ENCODE results near the gene PSMB4. TPM values are rescaled to one million over a fixed set of nuclear protein-coding genes. Genes with fewer than 3 reads are reported as not detected.
A peak's percentile ranks its signal among the peaks of the same experiment; 100 is the strongest.
"Not testable (repeated sequence)": the region's sequence is repeated elsewhere in the genome, so short reads cannot be mapped to it uniquely, and the experiment has no call there.

The PSMB4 gene
- polyA plus RNA-seq (ENCODE audit: insufficient read depth in 1 of 5, insufficient read length in 5 of 5, low replicate concordance in 1 of 5) = 100 to 1,000 TPM; 201 to 248 (median 223) TPM
- long read RNA-seq, donor 1, transcript PSMB4-201 (7 exons, 964 nt) = major isoform, 204 of 439 reads
- long read RNA-seq, donor 1, transcript PSMB4-204 (2 exons, 2,067 nt) = minor isoform, 24 of 439 reads
- long read RNA-seq, donor 1, transcript PSMB4-206 (3 exons, 986 nt) = minor isoform, 11 of 439 reads
- long read RNA-seq, donor 1, transcript PSMB4-202 (3 exons, 665 nt) = minor isoform, 14 of 439 reads
- long read RNA-seq, donor 1, partial matches to known transcripts = 163 of 439 reads
- long read RNA-seq, donor 1, other reads (novel, unspliced or antisense) = 17 of 439 reads
- long read RNA-seq, donor 2, transcript PSMB4-201 (7 exons, 964 nt) = major isoform, 73 of 217 reads
- long read RNA-seq, donor 2, transcript PSMB4-204 (2 exons, 2,067 nt) = minor isoform, 11 of 217 reads
- long read RNA-seq, donor 2, transcript PSMB4-202 (3 exons, 665 nt) = minor isoform, 14 of 217 reads
- long read RNA-seq, donor 2, partial matches to known transcripts = 115 of 217 reads
- long read RNA-seq, donor 2, other reads (novel, unspliced or antisense) = 0 of 217 reads
- long read RNA-seq, donor 3, transcript PSMB4-202 (3 exons, 665 nt) = minor isoform, 23 of 395 reads
- long read RNA-seq, donor 3, transcript PSMB4-204 (2 exons, 2,067 nt) = minor isoform, 22 of 395 reads
- long read RNA-seq, donor 3, transcript PSMB4-201 (7 exons, 964 nt) = major isoform, 214 of 395 reads
- long read RNA-seq, donor 3, transcript PSMB4-206 (3 exons, 986 nt) = minor isoform, 14 of 395 reads
- long read RNA-seq, donor 3, partial matches to known transcripts = 109 of 395 reads
- long read RNA-seq, donor 3, other reads (novel, unspliced or antisense) = 12 of 395 reads
- long read RNA-seq, donor 4, transcript PSMB4-204 (2 exons, 2,067 nt) = minor isoform, 11 of 211 reads
- long read RNA-seq, donor 4, transcript PSMB4-201 (7 exons, 964 nt) = major isoform, 81 of 211 reads
- long read RNA-seq, donor 4, transcript PSMB4-206 (3 exons, 986 nt) = minor isoform, 6 of 211 reads
- long read RNA-seq, donor 4, transcript PSMB4-202 (3 exons, 665 nt) = minor isoform, 22 of 211 reads
- long read RNA-seq, donor 4, partial matches to known transcripts = 86 of 211 reads
- long read RNA-seq, donor 4, other reads (novel, unspliced or antisense) = 5 of 211 reads
- long read RNA-seq, donor 5, transcript PSMB4-202 (3 exons, 665 nt) = minor isoform, 16 of 401 reads
- long read RNA-seq, donor 5, transcript PSMB4-207 (4 exons, 811 nt) = minor isoform, 7 of 401 reads
- long read RNA-seq, donor 5, transcript PSMB4-201 (7 exons, 964 nt) = major isoform, 150 of 401 reads
- long read RNA-seq, donor 5, transcript PSMB4-204 (2 exons, 2,067 nt) = minor isoform, 19 of 401 reads
- long read RNA-seq, donor 5, partial matches to known transcripts = 205 of 401 reads
- long read RNA-seq, donor 5, other reads (novel, unspliced or antisense) = 0 of 401 reads
- long read RNA-seq, donor 6, transcript PSMB4-206 (3 exons, 986 nt) = minor isoform, 5 of 544 reads
- long read RNA-seq, donor 6, transcript PSMB4-201 (7 exons, 964 nt) = major isoform, 144 of 544 reads
- long read RNA-seq, donor 6, transcript PSMB4-202 (3 exons, 665 nt) = minor isoform, 7 of 544 reads
- long read RNA-seq, donor 6, transcript PSMB4-204 (2 exons, 2,067 nt) = minor isoform, 22 of 544 reads
- long read RNA-seq, donor 6, partial matches to known transcripts = 351 of 544 reads
- long read RNA-seq, donor 6, other reads (novel, unspliced or antisense) = 9 of 544 reads
- long read RNA-seq, donor 7, transcript PSMB4-201 (7 exons, 964 nt) = major isoform, 183 of 490 reads
- long read RNA-seq, donor 7, transcript PSMB4-206 (3 exons, 986 nt) = minor isoform, 14 of 490 reads
- long read RNA-seq, donor 7, transcript PSMB4-202 (3 exons, 665 nt) = minor isoform, 5 of 490 reads
- long read RNA-seq, donor 7, transcript PSMB4-204 (2 exons, 2,067 nt) = minor isoform, 41 of 490 reads
- long read RNA-seq, donor 7, partial matches to known transcripts = 225 of 490 reads
- long read RNA-seq, donor 7, other reads (novel, unspliced or antisense) = 20 of 490 reads
- long read RNA-seq, donor 8, transcript PSMB4-204 (2 exons, 2,067 nt) = minor isoform, 9 of 159 reads
- long read RNA-seq, donor 8, transcript PSMB4-206 (3 exons, 986 nt) = minor isoform, 12 of 159 reads
- long read RNA-seq, donor 8, transcript PSMB4-202 (3 exons, 665 nt) = minor isoform, 8 of 159 reads
- long read RNA-seq, donor 8, transcript PSMB4-201 (7 exons, 964 nt) = major isoform, 67 of 159 reads
- long read RNA-seq, donor 8, partial matches to known transcripts = 59 of 159 reads
- long read RNA-seq, donor 8, other reads (novel, unspliced or antisense) = 0 of 159 reads

DNA sequence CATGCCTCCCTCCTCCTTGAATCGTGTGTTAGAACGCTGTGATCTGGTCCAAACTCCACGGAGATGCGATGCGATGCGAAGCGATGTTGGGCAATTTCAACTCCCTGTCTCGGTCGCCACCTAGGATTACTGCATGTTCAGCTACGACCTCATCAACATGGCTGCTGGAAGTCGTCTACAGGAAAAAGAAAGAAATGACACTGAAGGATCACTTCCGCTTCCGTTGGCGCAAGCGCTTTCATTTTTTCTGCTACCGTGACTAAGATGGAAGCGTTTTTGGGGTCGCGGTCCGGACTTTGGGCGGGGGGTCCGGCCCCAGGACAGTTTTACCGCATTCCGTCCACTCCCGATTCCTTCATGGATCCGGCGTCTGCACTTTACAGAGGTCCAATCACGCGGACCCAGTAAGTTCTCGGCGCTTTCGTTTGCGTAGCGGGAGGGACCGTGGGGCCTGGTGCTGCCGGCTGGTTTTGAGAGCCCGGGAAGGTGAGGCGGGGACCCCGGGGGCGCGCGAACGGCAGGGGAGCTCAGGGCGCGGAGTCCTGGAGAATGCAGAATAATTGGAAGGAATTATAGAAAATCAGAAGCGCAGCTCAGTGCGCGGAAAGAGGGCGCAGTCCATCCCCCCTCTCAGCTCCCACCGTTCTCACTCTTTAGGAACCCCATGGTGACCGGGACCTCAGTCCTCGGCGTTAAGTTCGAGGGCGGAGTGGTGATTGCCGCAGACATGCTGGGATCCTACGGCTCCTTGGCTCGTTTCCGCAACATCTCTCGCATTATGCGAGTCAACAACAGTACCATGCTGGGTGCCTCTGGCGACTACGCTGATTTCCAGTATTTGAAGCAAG lies at the start of gene PSMB4:
PSMB4 (plus strand) TSS at position 250 of the 848 bp plus-strand sequence; CDS start at position 265, 15 bp downstream.
- peak; percentile 93 to 95 for DNase-seq

DNA sequence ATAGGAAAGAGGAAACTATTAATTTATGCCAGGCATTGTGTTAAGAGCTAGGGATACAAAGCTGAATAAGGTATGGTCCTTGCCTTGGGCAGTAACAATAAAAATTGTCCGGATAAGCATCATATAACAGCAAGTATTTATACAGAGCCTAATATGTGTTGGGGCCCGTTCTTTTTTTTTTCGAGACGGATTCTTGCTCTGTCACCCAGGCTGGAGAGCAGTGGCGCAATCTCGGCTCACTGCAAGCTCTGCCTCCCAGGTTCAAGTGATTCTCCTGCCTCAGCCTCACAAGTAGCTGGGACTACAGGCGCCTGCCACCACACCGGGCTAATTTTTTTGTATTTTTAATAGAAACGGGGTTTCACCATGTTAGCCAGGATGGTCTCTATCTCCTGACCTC lies 49.0 kb upstream of the PSMB4 start:
- DNase-seq = not testable (repeated sequence)

DNA sequence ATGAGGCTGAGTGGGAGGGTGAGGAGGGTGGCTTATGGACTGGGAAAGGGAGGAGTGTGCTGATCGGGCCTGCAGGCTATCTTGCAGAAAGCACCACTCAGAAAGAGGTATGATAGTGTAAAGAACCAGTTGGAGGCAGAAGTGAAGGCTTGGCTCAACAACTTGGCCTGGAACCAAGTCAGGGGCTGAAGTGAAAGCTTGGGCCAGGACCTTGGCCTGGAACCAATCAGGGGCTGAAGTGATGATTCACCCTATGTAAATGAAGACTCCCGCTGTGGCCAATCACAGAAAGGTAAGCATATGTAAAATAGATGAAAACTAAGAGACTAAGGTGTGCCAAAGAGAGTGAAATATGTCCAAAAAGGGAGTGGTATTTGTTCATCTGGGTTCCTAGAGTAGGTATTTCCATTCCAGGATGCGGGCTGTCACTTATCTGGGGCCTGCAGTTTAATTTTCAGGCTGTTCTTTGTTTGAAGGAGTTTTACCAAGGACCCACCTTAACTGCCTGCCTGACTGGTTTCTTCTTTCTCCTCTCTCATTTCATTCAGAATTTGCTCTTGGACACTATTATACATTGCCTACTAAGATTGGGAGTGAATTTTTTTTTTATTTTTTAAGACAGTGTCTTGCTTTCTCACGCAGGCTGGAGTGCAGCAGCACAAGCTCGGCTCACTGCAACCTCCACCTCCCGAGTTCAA lies 47.2 kb upstream of the PSMB4 start:
- no peak for DNase-seq

DNA sequence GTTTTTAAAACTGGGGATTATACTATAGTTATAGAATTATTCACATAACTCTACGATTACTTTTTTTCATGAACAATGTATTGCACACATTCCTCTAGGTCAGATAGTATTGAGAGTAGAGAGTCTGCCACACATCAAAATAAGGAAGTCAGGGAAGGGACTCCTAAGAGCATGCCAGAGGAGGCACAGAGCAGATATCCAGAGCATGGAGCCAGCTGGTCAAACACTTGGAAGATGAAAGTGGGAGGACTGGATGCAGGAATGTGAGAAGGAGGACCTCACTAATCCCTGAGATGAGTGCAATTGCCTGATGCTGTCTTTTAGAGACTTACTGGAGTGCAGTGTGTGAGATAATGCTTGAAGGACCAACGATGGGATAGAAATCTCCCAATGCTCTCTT lies 42.7 kb upstream of the PSMB4 start:
- no peak for DNase-seq

DNA sequence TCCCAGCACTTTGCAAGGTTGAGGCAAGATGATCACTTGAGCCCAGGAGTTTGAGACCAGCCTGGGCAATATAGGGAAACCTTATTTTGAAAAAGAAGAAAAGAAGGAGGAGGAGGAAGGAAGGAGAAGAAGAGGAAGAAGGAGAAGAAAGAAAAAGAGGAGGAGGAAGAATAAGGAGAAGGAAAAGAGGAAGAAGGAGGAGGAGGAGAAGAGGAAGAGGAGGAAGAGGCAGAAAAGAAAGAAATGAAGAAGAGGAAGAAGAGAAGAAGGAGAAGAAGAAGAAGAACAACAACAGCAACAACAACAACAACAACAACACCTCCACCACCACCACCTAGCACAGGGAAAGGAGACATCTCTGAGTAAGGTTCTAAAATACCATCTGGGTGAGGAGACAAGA lies 37.5 kb upstream of the PSMB4 start:
- DNase-seq = no peak

DNA sequence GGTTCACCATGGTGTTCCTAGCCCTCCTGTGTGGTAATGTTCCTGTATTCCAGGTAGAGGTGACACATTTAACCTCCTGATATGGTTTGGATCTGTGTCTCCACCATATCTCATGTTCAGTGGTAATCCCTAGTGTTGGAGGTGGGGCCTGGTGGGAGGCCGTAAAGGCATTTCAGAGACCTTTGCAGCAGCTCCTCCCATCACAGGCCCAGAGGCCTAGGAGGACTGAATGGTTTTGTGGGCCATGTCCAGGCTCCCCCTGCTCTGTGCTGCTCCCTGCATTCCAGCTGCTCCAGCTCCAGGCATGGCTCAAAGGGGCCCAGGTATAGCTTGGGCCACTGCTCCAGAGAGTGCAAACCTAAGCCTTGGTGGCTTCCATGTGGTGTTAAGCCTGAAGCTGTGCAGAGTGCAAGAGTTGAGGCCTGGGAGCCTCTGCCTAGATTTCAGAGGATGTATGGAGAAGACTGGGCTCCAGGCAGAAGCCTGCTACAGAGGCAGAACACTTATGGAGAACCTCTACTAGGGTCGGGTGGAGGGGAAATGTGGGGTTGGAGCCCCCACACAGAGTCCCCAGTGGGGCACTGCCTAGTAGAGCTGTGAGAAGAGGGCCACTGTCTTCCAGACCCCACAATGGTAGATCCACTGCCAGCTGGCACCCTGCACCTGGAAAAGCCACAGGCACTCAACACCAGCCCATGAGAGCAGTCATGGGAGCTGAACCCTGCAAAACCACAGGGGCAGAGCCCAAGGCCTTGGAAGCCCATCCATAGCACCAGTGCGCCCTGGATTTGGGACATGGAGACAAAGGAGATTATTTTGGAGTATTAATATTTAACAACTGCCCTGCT lies 36.8 kb upstream of the PSMB4 start:
- DNase-seq = no peak

DNA sequence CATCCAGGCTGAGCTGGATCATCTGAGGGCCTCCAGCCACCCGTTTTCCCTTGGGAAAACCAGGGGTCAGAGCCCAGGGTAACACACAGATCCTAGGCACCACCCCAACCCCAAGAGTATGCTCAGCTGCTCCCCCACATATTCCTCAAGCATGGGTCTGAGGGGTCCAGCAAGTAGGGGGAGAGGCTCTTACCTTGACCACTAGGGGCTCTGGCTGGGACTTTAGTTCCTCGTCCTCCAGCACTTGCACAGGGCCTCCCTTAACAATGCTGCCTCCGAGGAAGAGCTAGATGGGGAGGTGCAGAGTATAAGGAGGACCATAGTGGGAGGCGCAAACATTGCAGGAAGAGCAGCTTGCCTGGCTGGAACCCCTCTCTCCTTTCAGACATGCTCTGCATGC lies 34.4 kb upstream of the PSMB4 start:
- DNase-seq = no peak

DNA sequence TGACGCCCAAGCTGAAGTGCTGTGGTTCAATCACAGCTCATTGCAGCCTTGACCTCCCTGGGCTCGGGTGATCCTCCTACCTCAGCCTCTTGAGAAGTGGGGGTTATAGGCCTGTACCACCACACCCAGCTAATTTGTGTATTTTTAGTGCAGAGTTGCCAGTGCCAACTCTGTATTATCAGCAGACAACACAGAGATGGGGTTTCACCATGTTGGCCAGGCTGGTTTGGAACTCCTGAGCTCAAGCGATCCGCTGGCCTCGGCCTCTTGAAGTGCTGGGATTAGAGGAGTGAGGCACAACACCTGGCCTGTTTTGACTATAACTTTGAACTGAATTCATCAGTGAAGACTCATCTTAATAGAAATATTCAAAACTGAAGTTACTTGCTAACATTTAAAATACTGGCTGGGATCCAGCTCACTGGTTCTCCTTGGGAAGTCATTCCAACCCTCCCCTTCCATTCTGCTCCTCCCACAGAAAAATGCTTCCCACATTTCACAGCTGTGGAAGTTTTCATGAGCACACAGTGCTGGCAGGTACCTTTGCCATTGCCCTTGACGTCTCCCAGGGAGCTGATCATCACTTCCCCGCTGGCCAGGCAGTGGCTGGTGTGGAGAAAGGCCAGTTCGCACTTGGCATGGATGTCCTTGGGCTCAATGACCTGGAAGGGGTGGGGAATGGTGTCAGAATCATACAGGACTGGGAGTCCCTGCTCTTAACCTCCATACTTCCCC lies 31.5 kb upstream of the PSMB4 start:
- DNase-seq = no peak

DNA sequence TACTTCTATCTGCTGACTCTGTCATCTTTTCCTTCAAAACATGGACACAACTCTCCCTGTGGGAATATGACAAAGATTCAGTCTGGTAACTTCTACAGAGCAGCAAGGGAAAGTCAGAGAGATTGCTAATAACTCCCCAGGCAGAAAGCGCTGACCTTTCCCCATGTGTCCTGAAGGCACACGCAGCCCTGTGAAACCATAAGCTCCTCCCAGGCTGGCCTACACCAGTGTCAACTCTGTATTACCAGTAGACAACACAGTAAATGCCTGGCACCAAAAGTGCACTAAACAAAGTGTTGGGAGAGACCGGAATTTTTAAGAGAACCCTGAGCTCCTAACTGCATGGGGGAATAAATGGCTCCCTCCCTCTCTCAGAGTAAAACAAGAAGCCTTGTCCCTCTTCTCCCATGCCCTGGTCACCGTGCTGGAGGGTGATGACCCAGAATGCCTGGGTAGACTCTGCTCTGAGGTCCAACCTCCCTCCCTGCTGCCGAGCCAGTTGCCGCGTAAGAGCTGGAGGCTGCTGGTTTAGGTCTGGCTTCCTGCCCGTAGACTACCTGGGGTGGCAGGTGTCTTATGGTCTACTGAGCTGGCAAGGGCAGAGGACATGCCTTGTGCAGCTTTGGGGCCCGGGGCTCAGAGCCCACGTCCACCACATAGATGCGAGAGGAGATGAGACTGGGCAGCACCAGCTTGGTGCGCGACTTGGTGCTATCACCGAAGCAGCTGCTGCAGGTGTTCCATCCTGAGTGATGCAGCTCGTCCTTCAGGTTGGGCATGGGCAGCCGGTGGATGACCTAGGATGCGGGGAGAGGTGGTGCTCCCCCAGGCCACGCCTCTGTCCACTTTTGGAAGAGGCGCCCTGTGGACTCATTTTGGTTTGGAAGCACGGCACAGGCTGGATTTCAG lies 30.7 kb upstream of the PSMB4 start:
- no peak for DNase-seq

DNA sequence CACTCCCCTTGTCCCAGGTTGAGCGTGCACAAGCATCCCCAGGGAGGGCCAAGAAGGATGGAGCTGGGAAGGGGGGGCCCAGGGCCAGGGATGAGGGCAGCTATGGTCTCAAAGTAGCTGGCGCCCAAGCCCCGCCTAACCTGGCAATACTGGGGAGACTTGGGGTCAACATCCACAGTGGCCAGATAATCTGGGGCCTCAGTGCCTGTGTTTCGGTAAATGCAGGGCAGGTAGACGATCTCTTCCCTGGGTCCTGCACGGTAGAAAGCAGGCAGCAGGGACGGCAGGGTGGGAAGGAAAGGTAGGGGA lies 30.1 kb upstream of the PSMB4 start:
- DNase-seq = no peak

DNA sequence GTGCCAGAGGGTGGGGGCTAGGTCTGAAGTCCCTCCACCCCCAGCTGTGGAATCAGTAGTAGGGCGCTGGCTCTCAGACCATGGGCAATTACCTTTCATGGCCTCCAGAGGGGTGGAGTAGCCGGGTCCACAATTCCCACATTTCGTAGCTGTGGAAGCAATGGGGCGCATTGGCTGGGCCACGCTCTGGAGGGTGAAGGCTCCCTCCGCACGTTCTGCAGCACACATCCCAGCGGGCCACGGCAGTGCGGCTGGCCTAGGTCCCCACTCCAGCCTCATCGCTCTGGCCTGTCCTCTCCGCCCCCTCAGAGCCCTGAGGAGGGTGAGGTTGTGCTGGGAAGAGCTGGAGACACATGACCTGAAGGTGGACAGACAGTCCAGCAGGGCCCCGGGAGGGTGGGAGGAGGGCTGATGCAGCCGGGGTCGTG lies 29.7 kb upstream of the PSMB4 start:
- no peak for DNase-seq

DNA sequence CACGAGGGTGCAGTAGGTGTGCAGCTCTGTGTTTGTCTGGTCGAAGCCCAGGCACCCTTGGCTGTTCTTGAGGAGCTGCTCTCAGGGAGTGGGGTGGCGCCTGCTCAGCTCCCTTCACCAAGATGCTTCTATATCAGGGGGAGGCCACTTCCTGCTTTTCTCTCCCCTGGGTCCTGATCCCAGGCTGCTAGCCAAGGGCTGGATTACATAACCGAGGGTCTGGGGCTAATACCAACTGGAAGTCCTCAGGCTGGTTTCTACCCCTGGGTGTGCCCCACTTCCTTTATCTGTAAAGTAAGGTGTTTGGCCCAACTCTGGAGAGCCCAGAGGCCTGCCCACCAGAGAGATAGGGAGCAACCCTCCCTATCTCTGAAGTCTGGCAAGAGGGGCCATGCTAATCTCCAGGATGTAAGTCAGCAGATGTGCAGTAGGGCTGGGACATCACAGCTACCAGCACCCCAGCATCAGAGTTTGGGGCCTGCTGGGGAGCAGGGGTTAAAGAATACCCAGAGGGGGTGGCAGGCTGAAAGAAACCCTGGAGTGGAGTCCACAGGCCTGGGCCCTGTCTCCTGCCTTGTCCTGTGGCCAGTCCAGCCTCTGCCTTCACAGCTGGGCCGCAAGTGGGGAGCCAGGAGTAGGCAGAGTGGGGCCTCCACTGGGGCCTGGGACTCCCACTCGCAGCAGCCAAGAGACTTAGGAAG lies 29.0 kb upstream of the PSMB4 start:
- DNase-seq = no peak

DNA sequence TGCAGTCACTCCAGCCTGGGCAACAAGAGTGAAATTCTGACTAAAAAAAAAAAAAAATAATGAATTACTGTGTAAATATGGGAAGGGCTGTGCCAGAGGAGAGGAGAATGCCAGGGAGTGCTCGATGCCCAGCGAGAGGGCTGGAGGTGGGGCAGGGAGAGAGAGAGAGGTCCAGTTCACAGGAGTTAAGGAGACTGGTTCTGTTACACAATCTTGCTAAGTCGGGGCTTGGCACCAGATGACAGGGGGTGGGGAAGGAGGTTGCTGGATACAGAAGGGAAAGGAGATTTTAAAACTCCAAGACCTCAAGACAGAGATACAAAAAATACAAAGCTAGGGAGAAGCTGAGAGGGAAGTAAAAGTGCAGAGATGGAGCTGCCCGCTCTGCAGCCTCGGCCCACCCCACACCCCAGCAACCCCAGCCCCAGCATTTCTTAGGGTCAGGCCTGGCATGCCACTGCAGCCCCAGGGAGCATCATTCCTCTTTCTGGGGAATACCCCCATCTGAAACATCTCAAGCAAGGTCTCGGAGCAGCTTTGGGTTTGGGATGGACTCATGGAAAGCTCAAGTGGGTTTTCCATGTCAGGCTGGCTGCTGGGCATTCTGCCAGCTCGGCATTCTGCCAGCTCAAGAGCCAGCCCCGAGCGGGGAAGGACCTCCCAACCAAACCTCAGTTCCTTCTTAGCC lies 27.9 kb upstream of the PSMB4 start:
- peak; percentile 73 to 82 for DNase-seq

Measured in right lung (tissue), 10 donors.